GM21423 (cell line): ENCODE results near the gene REEP1.
"Not testable (repeated sequence)": the region's sequence is repeated elsewhere in the genome, so short reads cannot be mapped to it uniquely, and the experiment has no call there.

ENCODE experiments used
- ATAC-seq: cut with Tn5 transposase; IDR thresholded peaks from one replicate; pipeline ENCODE4 v1.9.1; 2021; ENCODE audit warnings: mild to moderate bottlenecking, moderate library complexity; ENCODE audit not compliant: unreplicated experiment

REEP1 gene

GRCh38 chr2:86202336-86202692 is 135.1 kb downstream of the REEP1 start:
- ATAC-seq = no peak

DNA sequence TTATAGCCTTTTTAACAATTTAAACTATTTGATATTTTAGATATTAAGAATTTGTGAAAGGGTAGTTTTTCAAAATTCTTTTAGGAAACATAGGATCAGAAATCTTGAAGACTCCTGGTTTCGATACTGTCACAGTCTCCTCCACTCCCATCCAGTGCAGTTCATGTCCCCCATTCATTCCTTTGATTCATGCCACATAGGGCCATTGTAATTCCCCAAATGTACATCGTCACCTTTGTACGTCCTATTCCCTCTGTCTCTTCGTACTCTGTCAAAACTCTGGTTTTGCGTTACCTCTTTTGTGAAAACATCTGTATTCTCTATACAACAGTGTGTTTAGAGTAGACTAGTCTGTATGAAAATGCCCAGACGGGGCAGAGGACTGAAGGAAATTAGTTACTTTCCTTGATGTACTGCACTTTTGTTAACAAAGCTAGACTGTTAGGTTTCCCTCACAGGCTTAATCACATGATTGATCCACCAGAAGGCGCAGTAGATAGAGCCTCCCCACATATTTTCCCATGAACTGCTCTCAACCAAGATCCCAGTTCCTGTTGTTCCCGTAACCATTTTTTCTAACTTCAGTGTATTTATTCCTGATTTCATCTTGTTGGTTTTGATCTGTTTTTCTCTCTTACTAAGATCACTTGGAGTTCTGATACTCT is 135.6 kb downstream of the REEP1 start:
- no peak for ATAC-seq

DNA sequence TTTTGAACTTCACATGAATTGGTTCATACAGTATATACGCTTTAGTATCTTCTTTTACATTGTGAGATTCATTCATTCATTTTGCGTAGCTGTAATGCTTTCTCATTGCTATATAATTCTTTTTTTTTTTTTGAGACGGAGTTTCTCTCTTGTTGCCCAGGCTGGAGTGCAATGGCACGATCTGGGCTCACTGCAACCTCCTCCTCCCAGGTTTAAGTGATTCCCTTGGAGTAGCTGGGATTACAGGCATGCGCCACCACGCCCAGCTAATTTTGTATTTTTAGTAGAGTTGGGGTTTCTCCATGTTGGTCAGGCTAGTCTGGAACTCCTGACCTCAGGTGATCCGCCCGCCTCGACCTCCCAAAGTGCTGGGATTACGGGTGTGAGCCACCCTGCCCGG is 136.9 kb downstream of the REEP1 start:
- ATAC-seq = not testable (repeated sequence)

DNA sequence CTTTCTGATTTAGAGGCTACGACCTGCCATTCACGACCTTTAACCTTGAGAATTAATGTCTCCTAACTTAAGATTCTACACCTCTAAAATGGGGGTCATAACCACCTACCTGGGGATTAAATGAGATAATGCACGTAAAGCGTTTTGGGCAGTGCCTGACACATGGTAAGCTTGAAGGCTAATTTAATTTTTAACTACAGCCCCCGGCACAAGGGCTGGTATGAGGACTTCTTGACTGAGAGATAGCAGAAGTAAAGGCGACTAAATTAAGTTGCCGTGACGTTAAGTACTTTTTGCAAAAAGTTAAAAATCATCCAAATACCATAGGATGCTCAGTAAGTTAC is 137.6 kb downstream of the REEP1 start:
- ATAC-seq = no peak

GRCh38 chr2:86195808-86196387 is 141.5 kb downstream of the REEP1 start:
- ATAC-seq = no peak

DNA sequence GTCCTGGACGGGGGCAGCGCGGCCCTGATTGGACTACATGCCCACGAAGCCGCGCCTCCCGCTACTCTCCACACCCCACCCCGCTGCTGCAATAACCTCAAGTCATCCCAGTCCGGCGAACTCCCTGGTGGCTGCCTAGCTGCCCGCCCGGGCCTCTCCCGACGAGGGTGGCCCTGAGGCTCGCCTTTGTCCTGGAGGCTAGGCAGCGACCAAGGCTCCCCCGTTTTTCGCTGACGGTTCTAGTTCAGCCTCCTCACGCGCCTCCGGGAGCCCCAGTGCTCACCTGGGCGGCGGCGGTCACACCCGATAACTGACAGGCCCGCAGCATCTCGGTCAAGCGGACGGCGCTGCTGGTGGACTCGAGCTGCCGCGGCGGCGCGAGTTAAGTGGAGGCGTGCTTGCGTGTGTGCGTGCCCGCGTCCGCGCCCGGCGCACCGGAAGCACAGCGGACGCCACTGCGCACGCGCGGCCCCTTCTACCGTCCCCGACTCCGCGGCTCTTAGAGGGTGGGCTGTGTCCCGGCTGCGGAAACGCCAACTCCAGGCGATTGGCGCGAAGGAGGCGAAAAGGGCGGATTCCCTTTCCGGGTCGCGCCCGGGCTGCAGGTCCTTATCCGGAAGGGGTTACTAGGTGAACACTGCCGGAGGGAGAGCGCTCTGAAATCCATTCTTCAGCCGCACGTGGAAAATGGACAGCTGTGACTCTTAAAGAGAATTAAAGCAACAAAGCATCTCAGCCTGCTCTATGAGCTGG is 142.2 kb downstream of the REEP1 start, which contains the start of gene IMMT:
Gene IMMT, minus strand, starts transcription at position 408 of the 753 bp plus-strand sequence. Its CDS starts 80 bp downstream, at position 328.
- ATAC-seq = peak; percentile 79

GRCh38 chr2:86194751-86195054 is 142.7 kb downstream of the REEP1 start:
- peak; percentile 85 for ATAC-seq

DNA sequence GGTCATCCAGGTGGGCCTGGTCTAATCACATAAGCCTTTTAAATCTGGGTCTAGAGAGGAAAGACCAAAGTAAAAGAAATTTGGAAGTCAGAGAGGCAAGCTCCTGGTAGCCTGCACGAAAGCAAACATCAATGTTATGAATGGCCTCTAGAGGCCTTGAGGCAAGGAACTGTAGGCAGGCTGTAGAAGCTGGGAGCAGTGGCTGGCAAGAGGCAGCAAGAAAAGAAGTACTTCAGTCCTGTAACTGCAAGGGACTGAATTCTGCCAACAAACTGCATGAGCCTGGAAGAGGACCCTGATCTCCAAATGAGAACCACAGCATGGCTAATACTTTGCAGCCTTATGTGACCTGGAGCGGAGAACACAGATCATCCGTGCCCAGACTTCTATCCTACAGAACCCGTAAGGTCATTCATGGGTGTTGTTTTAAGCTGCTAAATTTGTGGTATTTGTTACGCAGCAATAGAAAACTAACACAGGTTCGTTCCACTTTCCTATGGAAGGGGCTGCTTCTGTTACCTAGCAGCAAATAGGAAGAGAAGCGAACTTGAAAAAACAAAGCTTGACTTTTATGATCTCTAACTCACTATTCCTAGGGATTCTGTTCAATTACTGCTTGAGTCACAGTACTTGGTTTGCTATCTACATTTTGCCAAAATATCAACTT is 143.4 kb downstream of the REEP1 start:
- no peak for ATAC-seq

- ATAC-seq = no peak
Observed at GRCh38 chr2:86189782-86190416, 147.5 kb downstream of the REEP1 start.

DNA sequence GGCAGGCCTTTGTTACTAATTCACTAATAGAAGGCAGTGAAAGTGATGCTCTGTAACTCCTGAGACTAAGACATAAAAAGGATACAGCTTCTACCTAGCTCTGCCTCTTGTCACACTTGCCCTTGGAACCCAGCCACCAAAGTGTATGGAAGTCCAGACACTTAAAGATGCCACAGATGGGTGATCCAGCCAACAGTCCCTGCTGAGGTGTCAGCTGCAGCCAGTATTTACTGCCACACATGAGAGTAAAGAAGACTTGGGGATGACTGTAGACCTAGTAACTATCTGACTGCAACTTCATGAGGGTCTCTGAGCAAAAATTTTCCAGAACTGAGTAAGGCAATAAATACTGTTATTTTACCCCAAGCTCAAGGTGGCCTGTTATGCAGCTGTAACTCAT is 151.0 kb downstream of the REEP1 start:
- ATAC-seq = peak; percentile 41

GRCh38 chr2:86185517-86186212 is 151.8 kb downstream of the REEP1 start:
- peak; percentile 37 for ATAC-seq

GRCh38 chr2:86176597-86176996 is 160.8 kb downstream of the REEP1 start:
- no peak for ATAC-seq

DNA sequence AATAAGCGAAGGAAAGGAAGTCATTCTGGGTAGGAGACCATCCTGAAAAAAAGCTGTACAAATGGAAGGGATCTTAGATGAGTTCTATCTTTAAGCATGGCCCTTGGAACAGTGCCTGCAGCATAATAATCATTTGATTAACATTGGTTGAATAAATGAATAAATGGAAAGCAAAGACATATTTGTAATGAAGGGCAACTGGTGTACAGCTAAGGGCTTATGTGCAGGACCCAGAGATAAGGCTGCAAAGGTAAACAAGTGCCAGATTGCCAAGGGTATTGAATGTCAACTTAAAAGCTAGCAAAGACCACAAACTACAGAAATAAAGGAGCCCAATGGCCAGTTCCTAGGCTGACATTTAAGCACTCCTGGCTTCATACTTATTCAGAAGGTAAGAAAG is 161.6 kb downstream of the REEP1 start:
- ATAC-seq = no peak

DNA sequence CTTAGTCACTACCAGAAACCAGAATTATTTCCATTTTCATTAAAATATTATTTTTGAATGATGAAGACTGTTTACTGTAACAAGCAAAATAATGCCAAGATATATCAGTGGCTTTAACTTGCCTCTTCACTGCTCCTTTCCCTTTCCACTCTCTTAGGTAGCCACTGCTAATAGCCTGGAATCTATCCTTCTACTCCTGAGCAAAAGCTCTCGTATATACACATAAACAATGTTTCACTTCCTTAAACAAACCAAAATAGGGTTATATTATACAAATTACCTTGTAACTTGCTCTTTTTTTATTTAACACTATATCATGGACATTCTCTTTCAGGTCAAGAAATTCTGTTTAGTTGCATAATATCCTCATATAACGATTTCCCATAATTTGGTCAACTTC is 163.0 kb downstream of the REEP1 start:
- ATAC-seq = no peak

DNA sequence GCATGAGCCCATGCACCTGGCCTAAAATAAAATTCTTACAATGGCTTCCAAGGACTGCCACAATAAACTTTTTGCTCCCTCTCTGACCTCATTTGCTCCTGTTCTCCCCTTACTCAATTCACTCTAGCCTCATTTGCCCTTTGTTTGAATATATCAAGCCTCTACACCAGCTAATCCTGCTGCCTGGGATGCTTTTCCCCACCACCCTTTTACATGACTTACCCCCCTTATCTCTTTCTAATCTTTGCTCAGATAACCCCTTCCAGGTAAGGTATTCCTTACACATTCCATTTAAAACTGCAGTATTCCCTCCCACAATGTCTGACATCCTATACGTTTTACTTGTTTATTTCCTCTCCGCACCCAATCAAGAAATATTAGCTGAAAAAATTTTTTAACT is 164.8 kb downstream of the REEP1 start:
- no peak for ATAC-seq

- ATAC-seq = no peak
Observed at GRCh38 chr2:86171295-86171694, 166.1 kb downstream of the REEP1 start.

- no peak for ATAC-seq
Observed at GRCh38 chr2:86170449-86170848, 167.0 kb downstream of the REEP1 start.
